H1 (cell line): ENCODE results near the gene SLC37A1. TPM values are rescaled to one million over a fixed set of nuclear protein-coding genes. Genes with fewer than 3 reads are reported as not detected.

ENCODE experiments used
- CTCF ChIA-PET: fragments of 300-600 bp; sonication (Branson Sonifier 250); formaldehyde crosslinking; loops from one replicate; lab custom pipeline; 2021; ENCODE audit not compliant: partially characterized antibody; lab: Charles Lee
- POLR2A ChIA-PET: fragments of 300-600 bp; sonication (Branson Sonifier 250); formaldehyde crosslinking; loops from one replicate; lab custom pipeline; 2021; ENCODE audit warnings: inconsistent platforms; ENCODE audit not compliant: partially characterized antibody; lab: Charles Lee
- DNase-seq, 2 experiments: peaks; one replicate each; pipeline versions ENCODE4 v3.0.0 to v3.0.0-alpha.2; 2010 to 2022; ENCODE audit warnings: low spot score in 2 of 2, low read depth in 1 of 2, mixed read lengths in 1 of 2
- FAIRE-seq: peaks from 2 replicates; lab custom pipeline; 2011; peaks lifted over from hg19 to GRCh38; lab: Jason Lieb, UNC
- H2AFZ ChIP-seq: 2 replicates; pipeline ENCODE4 v1.8.1; 2012; ENCODE audit warnings: low read length, inconsistent platforms
- H2AK5ac ChIP-seq: 2 replicates; pipeline ENCODE4 v1.6.1; 2013; ENCODE audit warnings: low read depth, low read length
- H2BK120ac ChIP-seq: replicated peaks from 2 replicates; pipeline ENCODE3; 2013; ENCODE audit warnings: low read depth, low read length, inconsistent platforms
- H2BK12ac ChIP-seq: 2 replicates; pipeline ENCODE4 v1.6.1; 2013; ENCODE audit warnings: low read depth, low read length
- H2BK15ac ChIP-seq: 2 replicates; pipeline ENCODE4 v1.6.1; 2013; ENCODE audit warnings: low read length
- H2BK20ac ChIP-seq: 2 replicates; pipeline ENCODE4 v1.6.1; 2013; ENCODE audit warnings: low read length
- H2BK5ac ChIP-seq: 2 replicates; pipeline ENCODE4 v1.6.1; 2013; ENCODE audit warnings: low read depth, low read length
- H3K14ac ChIP-seq: 2 replicates; pipeline ENCODE4 v1.6.1; 2013; ENCODE audit warnings: inconsistent platforms; ENCODE audit not compliant: insufficient read length
- H3K18ac ChIP-seq: 2 replicates; pipeline ENCODE4 v1.6.1; 2013; ENCODE audit warnings: low read length; ENCODE audit errors: extremely low read depth
- H3K23ac ChIP-seq: 2 replicates; pipeline ENCODE4 v1.6.1; 2013; ENCODE audit warnings: inconsistent platforms; ENCODE audit not compliant: insufficient read length
- H3K23me2 ChIP-seq: 2 replicates; pipeline ENCODE4 v1.6.1; 2013; ENCODE audit warnings: low read depth, low read length
- H3K27ac ChIP-seq: 2 replicates; pipeline ENCODE4 v1.6.1; 2011; ENCODE audit warnings: low read depth, low read length, inconsistent platforms
- H3K27me3 ChIP-seq, 4 experiments: replicated peaks in 1 of 4; 1 replicate in 1 of 4; 2 replicates in 3 of 4; pipeline versions ENCODE4 v1.6.1 to v1.8.1; 2011 to 2013; ENCODE audit warnings: low read length in 3 of 4, mild to moderate bottlenecking in 3 of 4, inconsistent platforms in 2 of 4, mixed read lengths in 2 of 4, moderate library complexity in 1 of 4; ENCODE audit not compliant: control insufficient read depth in 3 of 4, insufficient read depth in 3 of 4; ENCODE audit errors: extremely low read depth in 1 of 4
- H3K36me3 ChIP-seq, 4 experiments: 2 replicates each; pipeline versions ENCODE4 v1.6.1 to v1.8.1; 2011 to 2013; ENCODE audit warnings: mild to moderate bottlenecking in 4 of 4, low read length in 3 of 4, moderate library complexity in 2 of 4, control low read depth in 1 of 4, inconsistent platforms in 1 of 4; ENCODE audit not compliant: insufficient read depth in 4 of 4, control insufficient read depth in 2 of 4
- H3K4ac ChIP-seq: replicated peaks from 2 replicates; pipeline ENCODE3; 2013; ENCODE audit warnings: low read length, low read depth, mixed read lengths, inconsistent platforms; ENCODE audit not compliant: insufficient read length
- H3K4me1 ChIP-seq, 4 experiments: replicated peaks in 1 of 4; 1 replicate in 1 of 4; 2 replicates in 3 of 4; pipeline versions ENCODE4 v1.6.1 to v1.8.1; 2011 to 2013; ENCODE audit warnings: low read length in 3 of 4, inconsistent platforms in 2 of 4, mixed read lengths in 1 of 4; ENCODE audit not compliant: insufficient read depth in 4 of 4, control insufficient read depth in 3 of 4
- H3K4me2 ChIP-seq, 2 experiments: 2 replicates each; pipeline versions ENCODE4 v1.6.1 to v1.8.1; 2011 to 2013; ENCODE audit warnings: low read depth in 2 of 2, low read length in 2 of 2, control low read depth in 1 of 2, inconsistent platforms in 1 of 2, mild to moderate bottlenecking in 1 of 2; ENCODE audit not compliant: insufficient read depth in 1 of 2
- H3K4me3 ChIP-seq, 4 experiments: fragments of 200-600, 300-600 bp in 1 of 4; sonication (generic), shearing (Covaris generic), sonication (Bioruptor Twin) in 1 of 4; 2 replicates each; pipeline versions ENCODE4 v1.5.1 to v1.8.1; 2011 to 2016; ENCODE audit warnings: low read length in 4 of 4, low read depth in 3 of 4, control low read depth in 2 of 4, inconsistent platforms in 2 of 4, mild to moderate bottlenecking in 2 of 4, mixed read lengths in 1 of 4, moderate library complexity in 1 of 4; ENCODE audit not compliant: insufficient read depth in 2 of 4; ENCODE audit errors: extremely low read depth in 1 of 4
- H3K56ac ChIP-seq: replicated peaks from 2 replicates; pipeline ENCODE3; 2013; ENCODE audit warnings: low read depth, mild to moderate bottlenecking, mixed read lengths, low read length, inconsistent platforms; ENCODE audit not compliant: insufficient read length
- H3K79me1 ChIP-seq: 2 replicates; pipeline ENCODE4 v1.6.1; 2013; ENCODE audit warnings: low read depth, low read length, control low read depth
- H3K79me2 ChIP-seq, 2 experiments: 2 replicates each; pipeline versions ENCODE4 v1.6.1 to v1.8.1; 2012 to 2013; ENCODE audit warnings: low read length in 2 of 2, mild to moderate bottlenecking in 2 of 2, inconsistent platforms in 1 of 2; ENCODE audit not compliant: insufficient read depth in 2 of 2, control insufficient read depth in 1 of 2
- H3K9ac ChIP-seq, 4 experiments: replicated peaks in 1 of 4; 1 replicate in 1 of 4; 2 replicates in 3 of 4; pipeline versions ENCODE4 v1.6.1 to v1.8.1; 2011 to 2013; ENCODE audit warnings: low read depth in 3 of 4, low read length in 3 of 4, control low read depth in 2 of 4, mild to moderate bottlenecking in 2 of 4, moderate library complexity in 2 of 4, inconsistent platforms in 1 of 4; ENCODE audit errors: extremely low read depth in 1 of 4
- H3K9me3 ChIP-seq, 2 experiments: 2 replicates each; pipeline versions ENCODE4 v1.6.1 to v1.8.1; 2012 to 2013; ENCODE audit warnings: mild to moderate bottlenecking in 2 of 2, moderate library complexity in 2 of 2, control low read depth in 1 of 2, inconsistent platforms in 1 of 2, low read depth in 1 of 2, low read length in 1 of 2, mixed read lengths in 1 of 2; ENCODE audit not compliant: insufficient read depth in 2 of 2
- H4K20me1 ChIP-seq, 2 experiments: replicated peaks in 1 of 2; 2 replicates each; pipeline versions ENCODE3 to v1.8.1; 2011 to 2013; ENCODE audit warnings: inconsistent platforms in 2 of 2, low read length in 2 of 2, mild to moderate bottlenecking in 1 of 2; ENCODE audit not compliant: insufficient read depth in 2 of 2, control insufficient read depth in 1 of 2
- H4K5ac ChIP-seq: 2 replicates; pipeline ENCODE4 v1.6.1; 2013; ENCODE audit warnings: low read length, low read depth, mixed read lengths, inconsistent platforms; ENCODE audit not compliant: insufficient read length
- H4K8ac ChIP-seq: 2 replicates; pipeline ENCODE4 v1.8.0; 2013; ENCODE audit warnings: mild to moderate bottlenecking, moderate library complexity, low read length, inconsistent platforms; ENCODE audit not compliant: insufficient read depth; ENCODE audit errors: extremely low read depth
- H4K91ac ChIP-seq: replicated peaks from 2 replicates; pipeline ENCODE3; 2013; ENCODE audit warnings: low read length, mixed read lengths, inconsistent platforms; ENCODE audit not compliant: insufficient read length
- CBX8 ChIP-seq: fragments of 300-800, 300-1000 bp; sonication (generic); IDR thresholded peaks from 2 replicates; pipeline ENCODE4 v1.7.1; 2016; ENCODE audit warnings: low read depth, low read length, borderline replicate concordance
- CHD1 ChIP-seq: IDR thresholded peaks from 2 replicates; pipeline ENCODE4 v1.6.1; 2012; ENCODE audit warnings: low read depth, low read length, improper control_type of control experiment
- POU5F1 ChIP-seq: IDR thresholded peaks from 2 replicates; pipeline ENCODE4 v1.6.1; 2011; ENCODE audit warnings: low read depth, mild to moderate bottlenecking, low read length, moderate library complexity
- TBP ChIP-seq: IDR thresholded peaks from 2 replicates; pipeline ENCODE4 v1.6.1; 2011; ENCODE audit warnings: low read depth, low read length, improper control_type of control experiment
- WGBS, 2 experiments: shearing (Covaris generic) in 1 of 2; methylation state at CpG; one replicate each; pipeline versions ENCODE4 v1.1.6 to v1.1.7; 2013 to 2015; ENCODE audit warnings: low lambda C conversion rate in 2 of 2, mixed read lengths in 2 of 2, inconsistent platforms in 1 of 2, low coverage in 1 of 2, missing lambda C conversion rate in 1 of 2; ENCODE audit not compliant: insufficient replicate concordance in 2 of 2, insufficient coverage in 1 of 2, insufficient read length in 1 of 2; ENCODE audit errors: extremely low coverage in 1 of 2, missing lambda C conversion rate in 1 of 2; 5-methylcytosine and 5-hydroxymethylcytosine counted together
- polyA plus RNA-seq, 7 experiments: library from polyadenylated mRNA; depleted of rRNA in 3 of 7; stranded (reverse) in 5 of 7; unstranded in 2 of 7; fragments of >200 nt in 5 of 7; fragments of 200-250 nt in 2 of 7; gene quantifications; 1 replicate in 5 of 7; 2 replicates in 1 of 7; 4 replicates in 1 of 7; pipeline versions ENCODE4 v1.2.1 to v1.2.3, GENCODE V29; 2011 to 2013; ENCODE audit warnings: missing spikeins in 2 of 7, mixed read lengths in 2 of 7
- total RNA-seq: library from RNA; stranded (reverse); fragmentation: NEBNext Ultra II Directional; extraction: Animal tissue kit (Norgen Biotek cat#: 25700); gene quantifications from 2 replicates; pipeline ENCODE4 v1.2.1, GENCODE V29; 2021

The SLC37A1 gene
- total and polyA plus RNA-seq, 2 of the 8 experiments (the other 6 are each of a cell fraction or from before 2014, with no cell fraction given): 15.6 to 30.9 TPM

DNA sequence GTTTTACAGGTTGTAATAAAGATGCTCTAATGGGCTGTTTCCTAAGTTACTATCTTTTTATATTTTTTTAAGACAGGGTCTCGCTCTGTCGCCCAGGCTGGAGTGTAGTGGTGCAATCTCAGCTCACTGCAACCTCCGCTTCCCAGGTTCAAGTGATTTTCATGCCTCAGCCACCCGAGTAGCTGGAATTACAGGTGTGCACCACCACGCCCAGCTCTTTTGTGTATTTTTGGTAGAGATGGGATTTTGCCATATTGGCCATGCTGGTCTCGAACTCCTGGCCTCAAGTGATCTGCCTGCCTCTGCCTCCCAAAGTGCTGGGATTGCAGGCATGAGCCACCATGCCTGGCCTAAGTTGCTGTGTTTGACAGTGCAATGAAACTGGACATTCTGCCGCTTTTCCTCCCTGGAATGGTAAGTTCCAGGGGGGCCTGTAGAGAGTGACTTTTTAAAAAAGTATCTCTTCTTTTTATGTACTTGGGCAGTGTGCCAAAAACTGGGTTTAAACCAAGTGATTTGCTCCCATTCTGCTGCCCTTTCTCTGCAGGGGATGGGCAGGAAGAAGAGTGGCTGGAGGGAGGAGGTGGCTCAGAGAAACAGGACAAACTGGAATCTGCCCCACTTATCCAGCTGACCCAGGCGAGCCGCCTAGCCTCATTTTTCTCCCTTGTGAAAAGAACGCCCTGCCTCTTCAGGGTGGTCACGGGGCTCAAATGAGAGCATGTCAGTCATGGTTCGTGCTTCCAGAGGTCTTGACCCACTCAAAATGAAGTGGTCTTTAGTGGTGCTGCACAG, 2.3 kb downstream of the SLC37A1 start:
- Histone ChIP-seq H3K27ac (no peak overlapping the region), H3K36me3 (peaks cover 0 to 14% (median 12%) of the 10 kb centered on the region in 4 experiments; a peak in 5 of 8 replicates), H3K4me3 (peak overlapping the region in 1 of 4 experiments; percentile 81; a peak in 4 of 8 replicates), H3K23me2 (no peaks in the 10 kb centered on the region; the same call in 1 of the 2 replicates), H3K56ac (no peak overlapping the region), H3K9ac (no peak overlapping the region), H3K9me3 (no peaks in the 10 kb centered on the region), H3K14ac (no peak overlapping the region), H2BK15ac (0 out of 2 replicates have a peak overlapping the region, but pooled peaks have one; percentile 9), H3K18ac (no peak overlapping the region), H3K23ac (no peak overlapping the region), H3K27me3 (peaks cover 0 to 10% (median 6%) of the 10 kb centered on the region in 4 experiments; a peak in 3 of 7 replicates), H4K8ac (no peak overlapping the region), H3K79me1 (no peaks in the 10 kb centered on the region; the same call in 1 of the 2 replicates), H4K5ac (no peak overlapping the region), H3K79me2 (peaks cover 0 to 21% of the 10 kb centered on the region in 2 experiments; a peak in 2 of 4 replicates), H3K4me1 (peaks cover 13 to 20% (median 15%) of the 10 kb centered on the region in 4 experiments), H2BK20ac (0 out of 2 replicates have a peak overlapping the region, but pooled peaks have one; percentile 21), H2BK12ac (peak overlapping the region; percentile 64; the same call in 1 of the 2 replicates), H2BK5ac (no peak overlapping the region), H4K20me1 (no peaks in the 10 kb centered on the region), H3K4me2 (peak overlapping the region; percentile 76 to 86), H2AK5ac (no peak overlapping the region), H2BK120ac (no peak overlapping the region), H2AFZ (no peak overlapping the region), H3K4ac (no peak overlapping the region), H4K91ac (no peak overlapping the region)
- WGBS, 2 experiments: 72% methylated on average over 12 of the region's 12 CpGs; no CpG with 5 or more reads in 1 of the 2 experiments
- ChIA-PET CTCF (interaction anchor here (0.8 to 2.0 kb wide), 6 partner anchors 12 to 205 kb away, joined by 3 to 5 read pairs (median 4); no protein-coding TSS in a partner anchor), POLR2A (interaction anchor here (0.9 to 2.3 kb wide), 4 partner anchors 10 to 17 kb away, joined by 3 to 9 read pairs (median 4); no protein-coding TSS in a partner anchor)
- DNase-seq: no peak
- no peak for FAIRE-seq
- TF ChIP-seq CHD1: no peak
- TF ChIP-seq TBP: no peak
- TF ChIP-seq CBX8: no peak
- TF ChIP-seq POU5F1: no peak
